Hepatocyte (in vitro differentiated cells): ENCODE results near the gene NRG3.

Experiments
- CTCF ChIP-seq: fragments of 200-600 bp; sonication (generic); IDR thresholded peaks from 2 replicates; pipeline ENCODE4 v1.5.1; 2016; ENCODE audit warnings: antibody characterized with exemption, mild to moderate bottlenecking; ENCODE audit not compliant: poor library complexity
- EZH2 ChIP-seq: fragments of 200-600 bp; sonication (generic); IDR thresholded peaks from 2 replicates; pipeline ENCODE4 v1.6.1; 2016; ENCODE audit warnings: antibody characterized with exemption, mild to moderate bottlenecking, borderline replicate concordance
- EZH2phosphoT487 ChIP-seq: fragments of 200-600 bp; sonication (generic); IDR thresholded peaks from one replicate; pipeline ENCODE4 v1.6.1; 2018; ENCODE audit warnings: antibody characterized with exemption, mild to moderate bottlenecking, low read depth, moderate library complexity; ENCODE audit not compliant: unreplicated experiment, severe bottlenecking

- TF ChIP-seq EZH2 (no peak), CTCF (no peak), EZH2phosphoT487 (no peak)
These were observed 753.4 kb downstream of the NRG3 start for GRCh38 chr10:82628373-82628772.
